ENCODE measurements around the gene UBL7.

Gene UBL7

GRCh38 chr15:74428970-74429780, 31.8 kb downstream of the UBL7 start:
- DNase-seq, result peak in 5 of 42 donors; percentile 20 to 48 (median 37)
- intact Hi-C loops (cut with DNase I), result no loop called here

GRCh38 chr15:74428442-74428787, 32.5 kb downstream of the UBL7 start:
- DNase-seq, result peak in 10 of 42 donors; percentile 27 to 59 (median 42)
- intact Hi-C loops (cut with DNase I), result no loop called here

DNA sequence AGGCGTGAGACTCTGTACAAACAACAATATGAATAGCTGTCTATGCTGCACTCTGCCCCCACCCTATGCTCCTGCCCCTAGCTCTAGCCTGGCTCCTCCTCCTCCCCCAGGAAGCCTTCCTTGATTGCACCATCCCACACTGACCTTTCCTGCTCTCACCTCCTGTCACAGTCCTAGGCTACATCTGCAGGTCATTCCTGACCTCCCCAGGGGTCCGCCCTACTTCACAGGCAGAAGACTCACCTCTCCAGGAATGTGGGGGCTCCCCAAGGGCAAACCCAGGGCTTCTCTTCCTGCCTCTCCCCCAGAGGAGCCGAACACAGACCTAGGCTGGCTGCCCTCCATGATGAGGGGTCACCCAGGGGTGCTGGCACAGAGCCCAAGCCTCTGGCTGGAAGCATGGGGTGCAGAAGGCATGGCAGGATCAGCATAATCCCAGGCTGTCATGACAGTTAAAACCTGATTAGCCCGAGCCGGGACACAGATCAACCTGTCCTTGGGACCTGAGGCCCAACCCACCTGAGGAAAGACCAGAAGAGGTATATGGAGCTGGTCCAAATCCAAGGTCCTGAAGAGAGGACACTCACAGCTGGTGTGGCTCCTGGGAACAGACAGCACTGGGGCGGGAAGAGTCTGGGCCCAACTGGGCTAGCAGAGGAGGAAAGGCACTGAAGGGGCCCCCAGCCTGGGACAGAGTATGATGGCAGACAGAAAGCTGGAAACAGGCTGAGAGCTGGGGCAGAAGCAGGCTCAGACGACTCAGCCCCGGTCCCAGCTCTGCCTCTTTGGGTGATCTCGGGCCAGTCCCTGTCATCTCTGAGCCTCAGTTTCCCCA, 33.1 kb downstream of the UBL7 start:
- no peak for DNase-seq
- intact Hi-C loops (cut with DNase I), result no loop called here

DNA sequence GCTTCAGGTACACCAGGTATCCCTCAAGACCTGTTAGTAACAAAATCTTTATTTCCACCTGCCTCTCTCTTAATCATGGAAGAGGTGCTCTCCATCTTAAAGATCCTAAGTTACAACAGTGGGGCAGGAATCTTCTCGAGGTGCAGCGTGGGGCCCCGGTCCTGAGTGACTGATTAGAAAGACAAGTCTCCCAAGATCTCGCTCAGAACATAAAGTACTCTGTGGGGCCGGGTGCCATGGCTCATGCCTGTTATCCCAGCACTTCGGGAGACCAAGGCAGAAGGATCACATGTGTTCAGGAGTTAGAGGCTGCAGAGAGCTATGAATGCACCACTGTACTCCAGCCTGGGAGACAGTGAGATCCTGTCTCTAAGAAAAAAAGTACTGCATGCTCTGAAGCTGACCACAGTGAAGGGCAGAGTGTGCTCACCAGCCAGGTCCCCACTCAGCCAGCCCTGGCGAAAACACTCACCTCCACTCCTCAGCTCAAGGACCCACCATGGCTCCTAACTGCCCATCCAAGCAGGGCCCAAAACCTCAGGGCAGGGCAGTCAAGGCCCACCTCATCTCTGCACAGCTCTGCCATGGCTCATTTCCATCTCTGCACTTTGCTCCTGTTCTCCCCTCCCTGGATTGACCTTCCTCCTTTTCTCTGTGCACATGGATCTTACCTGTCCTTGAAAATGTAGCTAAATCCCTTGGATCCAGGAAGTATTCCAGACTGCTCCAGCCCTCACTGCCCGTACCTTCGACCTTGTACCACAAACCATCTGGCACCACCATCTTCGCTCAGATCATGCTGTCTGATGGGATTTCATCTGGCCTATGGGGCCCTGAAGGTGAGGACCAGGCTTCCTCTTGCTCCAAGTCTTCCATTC, 34.3 kb downstream of the UBL7 start:
- no peak for DNase-seq
- intact Hi-C loops (cut with DNase I), result no loop called here

GRCh38 chr15:74425630-74426029, 35.3 kb downstream of the UBL7 start:
- no peak for DNase-seq
- intact Hi-C loops (cut with DNase I), result no loop called here

DNA sequence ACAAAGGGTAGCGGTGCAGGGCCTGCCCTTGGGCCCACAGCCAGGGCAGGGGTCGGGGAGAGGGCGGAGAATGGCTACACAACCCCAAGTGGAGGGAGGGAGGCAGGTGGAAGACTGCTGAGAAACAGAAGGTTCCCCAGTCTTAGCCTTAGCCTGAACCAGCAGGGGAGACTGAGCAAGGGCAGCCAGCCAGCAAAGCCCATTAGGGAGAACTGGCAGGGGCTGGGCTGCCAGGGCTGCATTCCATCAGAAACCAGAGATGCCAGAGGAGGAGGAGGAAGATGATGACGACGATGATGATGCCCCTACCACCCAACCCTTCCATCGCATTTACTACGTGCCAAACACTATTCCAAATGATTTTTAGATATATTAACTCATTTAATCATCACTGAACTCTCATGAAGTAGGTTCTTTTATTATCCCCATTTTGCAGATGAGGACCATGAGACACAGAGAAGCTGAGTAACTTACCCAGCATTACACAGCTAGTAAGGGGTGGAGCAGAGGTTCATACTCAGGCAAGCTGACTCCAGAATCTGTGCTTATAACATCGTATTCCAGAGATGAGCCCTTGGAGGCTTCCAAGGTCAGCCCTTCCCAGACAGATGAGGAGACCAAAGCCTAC, 35.9 kb downstream of the UBL7 start:
- DNase-seq, result no peak
- intact Hi-C loops (cut with DNase I), result no loop called here

GRCh38 chr15:74423431-74424257, 37.3 kb downstream of the UBL7 start:
- intact Hi-C loops (cut with DNase I), result no loop called here
- peak in 18 of 42 donors; percentile 37 to 79 (median 63) for DNase-seq

DNA sequence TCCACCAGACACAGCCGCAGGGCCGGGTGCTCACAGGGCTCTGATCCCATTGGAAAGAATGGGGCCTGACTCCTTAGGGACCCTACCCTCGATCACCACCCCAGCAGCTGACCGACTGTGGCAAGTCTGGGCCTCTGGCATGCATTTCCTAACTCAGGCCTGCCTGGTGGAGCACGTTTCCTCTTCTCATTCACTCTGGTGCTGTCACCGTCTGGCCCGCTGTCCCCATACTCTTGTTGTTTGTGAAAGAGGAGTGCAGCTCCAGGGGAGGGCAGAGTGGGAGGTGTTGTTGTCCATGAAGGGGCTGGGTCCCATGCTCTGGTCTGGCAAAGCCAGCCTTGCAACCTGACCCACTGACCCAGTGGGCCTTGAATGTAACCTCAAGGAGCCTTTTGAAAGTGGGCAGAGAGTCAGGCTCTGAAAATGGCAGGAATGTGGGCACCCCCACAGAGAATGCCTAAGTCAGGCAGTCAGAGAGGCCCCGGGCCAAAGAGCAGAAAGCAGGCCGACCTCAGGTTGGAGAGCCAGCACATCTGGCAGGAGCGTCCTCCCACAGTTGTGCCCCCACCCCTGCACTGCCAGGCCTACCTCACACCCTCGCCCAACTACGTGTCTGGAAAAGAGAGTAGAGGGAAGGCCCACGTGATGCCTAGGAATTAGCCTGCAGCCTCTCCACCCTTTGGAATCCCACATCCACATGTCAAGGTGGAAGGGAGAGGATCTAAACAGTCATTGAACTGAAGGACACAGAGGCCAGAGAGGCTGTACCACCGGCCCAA, 38.1 kb downstream of the UBL7 start:
- intact Hi-C loops (cut with DNase I), result no loop called here
- DNase-seq, result peak in 35 of 42 donors; percentile 34 to 87 (median 63)

- intact Hi-C loops (cut with DNase I), result no loop called here
- DNase-seq, result peak in 5 of 42 donors; percentile 31 to 48 (median 36)
Observed at GRCh38 chr15:74422265-74422651, 38.7 kb downstream of the UBL7 start.

- intact Hi-C loops (cut with DNase I), result no loop called here
- DNase-seq, result peak; percentile 76 to 97 (median 92)
Observed at GRCh38 chr15:74421302-74422245, 39.4 kb downstream of the UBL7 start.

- intact Hi-C loops (cut with DNase I), result no loop called here
- peak in 1 of 42 donors; percentile 19 for DNase-seq
Observed at GRCh38 chr15:74420193-74420905, 40.6 kb downstream of the UBL7 start.

GRCh38 chr15:74419432-74419831, 41.5 kb downstream of the UBL7 start:
- intact Hi-C loops (cut with DNase I), result no loop called here
- DNase-seq, result no peak

DNA sequence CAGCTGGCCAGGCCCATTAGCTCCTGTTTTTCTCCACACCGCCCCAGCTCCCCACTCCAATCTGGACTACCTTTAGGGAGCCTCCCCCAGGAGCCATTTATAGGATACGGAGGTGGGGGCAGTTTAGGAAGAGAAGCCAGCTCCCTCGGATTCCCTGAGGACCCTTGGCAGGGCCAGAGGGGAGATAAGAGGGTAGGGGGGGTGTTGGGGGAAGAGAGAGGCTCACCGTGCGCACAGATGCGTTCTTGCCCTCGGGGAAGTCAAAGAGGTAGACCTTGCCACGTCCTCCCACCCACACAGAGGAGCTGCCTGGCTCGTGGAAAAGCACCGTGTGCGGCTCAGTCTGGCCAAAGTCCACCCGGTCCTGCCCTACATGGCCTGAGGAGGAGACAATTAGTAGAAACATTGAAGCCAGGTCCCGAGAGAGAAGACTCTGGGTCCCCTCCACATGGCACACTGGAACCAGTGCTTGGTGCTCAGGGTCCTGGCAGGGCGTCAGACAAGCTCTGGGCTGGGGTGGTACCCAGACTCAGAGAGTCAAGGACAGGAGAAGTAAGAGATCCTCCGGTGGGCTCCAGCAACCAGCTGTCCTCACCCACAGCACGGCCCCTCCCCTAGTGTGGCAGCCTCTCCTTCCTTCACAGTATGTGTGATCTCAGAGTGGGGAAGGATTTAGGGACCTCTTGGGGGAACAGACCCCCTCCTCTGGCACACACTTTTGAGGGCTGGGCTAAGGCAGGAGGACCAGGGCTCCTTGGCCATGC, 42.2 kb downstream of the UBL7 start:
- intact Hi-C loops (cut with DNase I), result no loop called here
- DNase-seq, result no peak

DNA sequence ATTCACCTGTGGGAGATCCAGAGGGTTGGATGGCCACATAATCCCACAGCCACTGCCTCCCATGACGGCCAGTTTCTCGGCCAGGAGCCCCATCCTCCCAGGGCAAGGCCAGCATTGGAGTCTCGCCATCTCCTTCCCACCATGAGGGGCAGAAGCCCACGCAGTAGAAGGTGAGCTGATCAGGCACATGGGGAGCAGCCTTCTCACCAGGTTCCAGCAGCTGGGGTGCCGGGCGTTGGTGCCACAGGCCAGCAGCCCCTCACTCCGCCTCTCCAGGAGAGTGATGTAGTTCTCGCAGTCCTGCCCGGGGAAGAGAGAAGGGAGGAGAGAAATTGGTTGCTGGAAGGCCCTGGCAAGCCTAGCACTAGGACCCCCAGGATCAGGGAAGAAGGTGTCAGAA, 43.3 kb downstream of the UBL7 start:
- intact Hi-C loops (cut with DNase I), result no loop called here
- DNase-seq, result no peak

DNA sequence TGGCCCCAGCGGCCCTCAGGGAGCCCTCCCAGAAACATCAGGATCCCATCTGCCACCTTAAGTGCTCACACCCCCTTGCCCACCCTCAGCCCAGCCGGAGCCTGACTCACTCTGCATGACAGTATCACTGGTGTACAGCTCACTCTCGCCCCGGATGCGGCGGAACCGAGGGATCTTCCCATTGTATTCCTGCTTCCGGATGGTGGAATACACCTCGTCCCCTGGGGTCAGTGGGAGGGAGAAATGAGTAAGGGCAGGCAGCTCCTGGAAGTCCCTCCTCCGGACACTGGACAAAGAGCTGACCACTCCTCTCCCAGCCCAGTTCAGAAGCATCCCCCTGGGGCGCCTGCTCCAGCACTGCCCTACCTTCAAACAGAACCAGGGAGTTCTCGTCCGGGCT, 43.7 kb downstream of the UBL7 start:
- intact Hi-C loops (cut with DNase I), result no loop called here
- no peak for DNase-seq

All from head of caudate nucleus (tissue), 42 donors.